ENCODE results near the gene TARDBP.
"Not testable (repeated sequence)": the region's sequence is repeated elsewhere in the genome, so short reads cannot be mapped to it uniquely, and the experiment has no call there.

TARDBP gene

GRCh38 chr1:11012260-11013159, at the start of gene TARDBP:
TARDBP (plus strand) TSS chr1:11012654; CDS start chr1:11013728, 1,074 bp downstream.
- peak; percentile 76 for DNase-seq (ENCODE audit: low read depth, low spot score)

- no peak for DNase-seq (ENCODE audit: low read depth, low spot score)
Observed at GRCh38 chr1:10965546-10966226, 46.8 kb upstream of the TARDBP start.

GRCh38 chr1:10967090-10967489, 45.4 kb upstream of the TARDBP start:
- DNase-seq (ENCODE audit: low read depth, low spot score) = no peak

- DNase-seq (ENCODE audit: low read depth, low spot score) = no peak
Observed at GRCh38 chr1:10968411-10968826, 44.0 kb upstream of the TARDBP start.

- DNase-seq (ENCODE audit: low read depth, low spot score) = no peak
Observed at GRCh38 chr1:10969267-10969970, 43.0 kb upstream of the TARDBP start.

- no peak for DNase-seq (ENCODE audit: low read depth, low spot score)
Observed at GRCh38 chr1:10969971-10970332, 42.5 kb upstream of the TARDBP start.

GRCh38 chr1:10973552-10973951, 38.9 kb upstream of the TARDBP start:
- DNase-seq (ENCODE audit: low read depth, low spot score) = no peak

- DNase-seq (ENCODE audit: low read depth, low spot score) = no peak
Observed at GRCh38 chr1:10973956-10974881, 38.2 kb upstream of the TARDBP start.

- no peak for DNase-seq (ENCODE audit: low read depth, low spot score)
Observed at GRCh38 chr1:10975567-10976326, 36.7 kb upstream of the TARDBP start.

- no peak for DNase-seq (ENCODE audit: low read depth, low spot score)
Observed at GRCh38 chr1:10978719-10979118, 33.7 kb upstream of the TARDBP start.

- DNase-seq (ENCODE audit: low read depth, low spot score) = no peak
Observed at GRCh38 chr1:10979483-10979920, 33.0 kb upstream of the TARDBP start.

GRCh38 chr1:10980094-10980577, 32.3 kb upstream of the TARDBP start:
- no peak for DNase-seq (ENCODE audit: low read depth, low spot score)

GRCh38 chr1:10980841-10981727, 31.4 kb upstream of the TARDBP start:
- DNase-seq (ENCODE audit: low read depth, low spot score) = no peak

GRCh38 chr1:10986525-10986890, 25.9 kb upstream of the TARDBP start:
- DNase-seq (ENCODE audit: low read depth, low spot score) = no peak

- DNase-seq (ENCODE audit: low read depth, low spot score) = no peak
Observed at GRCh38 chr1:10987840-10988417, 24.5 kb upstream of the TARDBP start.

- DNase-seq (ENCODE audit: low read depth, low spot score) = no peak
Observed at GRCh38 chr1:10989095-10989494, 23.4 kb upstream of the TARDBP start.

- DNase-seq (ENCODE audit: low read depth, low spot score) = not testable (repeated sequence)
Observed at GRCh38 chr1:10989920-10990516, 22.4 kb upstream of the TARDBP start.

GRCh38 chr1:10990828-10991227, 21.6 kb upstream of the TARDBP start:
- no peak for DNase-seq (ENCODE audit: low read depth, low spot score)
